Neural crest cell (in vitro differentiated cells): ENCODE data around the gene SEMA6A. TPM values are rescaled to one million over a fixed set of nuclear protein-coding genes. Genes with fewer than 3 reads are reported as not detected.

Experiments
- DNase-seq: peaks from one replicate; pipeline ENCODE4 v3.0.0; 2021; ENCODE audit warnings: low read depth, mixed read lengths, low spot score
- H3K27ac Mint-ChIP-seq: one replicate; pipeline ENCODE4 v1.8.0; 2021; ENCODE audit warnings: mild to moderate bottlenecking, mixed read lengths; ENCODE audit not compliant: unreplicated experiment
- H3K27me3 Mint-ChIP-seq: 2 replicates; pipeline ENCODE4 v1.8.0; 2021; ENCODE audit warnings: low read depth, mild to moderate bottlenecking, mixed read lengths
- H3K36me3 Mint-ChIP-seq: 2 replicates; pipeline ENCODE4 v1.8.0; 2021; ENCODE audit warnings: low read depth, mild to moderate bottlenecking, mixed read lengths
- H3K4me1 Mint-ChIP-seq: 2 replicates; pipeline ENCODE4 v1.8.0; 2021; ENCODE audit warnings: mixed read lengths
- H3K4me3 Mint-ChIP-seq: one replicate; pipeline ENCODE4 v1.8.0; 2021; ENCODE audit warnings: mild to moderate bottlenecking, mixed read lengths
- H3K9me3 Mint-ChIP-seq: 2 replicates; pipeline ENCODE4 v1.8.0; 2021; ENCODE audit warnings: mixed read lengths
- CTCF ChIP-seq: fragments of 200-600 bp; sonication (generic); conservative IDR thresholded peaks from 2 replicates; pipeline ENCODE4 v1.5.0; 2021; ENCODE audit warnings: antibody characterized with exemption, mild to moderate bottlenecking
- total RNA-seq: library from RNA; stranded (reverse); gene quantifications from 2 replicates; pipeline ENCODE4 v1.2.1, GENCODE V29; 2021

SEMA6A gene
- total RNA-seq, 1 donor from 2014 or later, result 30.0 TPM

GRCh38 chr5:116531635-116532034, 43.0 kb downstream of the SEMA6A start:
- no peak for DNase-seq
- Mint-ChIP-seq H3K27me3 (no peaks in the 10 kb centered on the region), H3K4me1 (peaks cover 31% of the 10 kb centered on the region), H3K4me3 (no peak overlapping the region), H3K36me3 (no peaks in the 10 kb centered on the region), H3K27ac (no peak overlapping the region), H3K9me3 (no peaks in the 10 kb centered on the region)
- no peak for TF ChIP-seq CTCF

DNA sequence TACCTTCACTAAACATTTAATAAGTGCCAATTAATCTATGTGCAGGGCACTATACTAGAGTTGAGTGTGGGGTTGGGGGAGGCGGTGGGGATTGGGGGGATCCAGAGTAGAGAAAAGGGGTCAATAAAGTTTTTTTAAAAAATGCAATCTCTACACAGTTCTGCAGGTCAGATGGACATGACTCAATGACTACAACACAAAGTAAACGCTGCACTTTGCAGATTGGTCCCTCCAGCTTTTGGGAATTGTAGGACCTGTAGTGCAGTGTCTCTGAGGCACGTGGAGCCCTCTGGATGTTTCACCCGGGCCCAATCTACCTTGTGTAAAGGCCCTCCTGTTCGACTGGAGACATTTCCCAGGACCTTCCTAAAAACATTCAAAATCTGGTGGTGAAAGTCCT, 43.5 kb downstream of the SEMA6A start:
- Mint-ChIP-seq H3K4me1 (peaks cover 28% of the 10 kb centered on the region), H3K27ac (no peak overlapping the region)

GRCh38 chr5:116530276-116530675, 44.3 kb downstream of the SEMA6A start:
- TF ChIP-seq CTCF, result no peak
- H3K4me3 Mint-ChIP-seq, result no peak overlapping the region
- H3K27me3 Mint-ChIP-seq, result no peaks in the 10 kb centered on the region
- H3K36me3 Mint-ChIP-seq, result no peaks in the 10 kb centered on the region
- H3K9me3 Mint-ChIP-seq, result no peaks in the 10 kb centered on the region
- no peak overlapping the region for H3K27ac Mint-ChIP-seq
- no peak for DNase-seq
- H3K4me1 Mint-ChIP-seq, result peaks cover 28% of the 10 kb centered on the region

More for the DNA sequence above, 43.5 kb downstream of the SEMA6A start:
- TF ChIP-seq CTCF, result no peak
- H3K4me3 Mint-ChIP-seq, result no peak overlapping the region
- H3K9me3 Mint-ChIP-seq, result no peaks in the 10 kb centered on the region
- no peak for DNase-seq
- no peaks in the 10 kb centered on the region for H3K27me3 Mint-ChIP-seq
- no peaks in the 10 kb centered on the region for H3K36me3 Mint-ChIP-seq

DNA sequence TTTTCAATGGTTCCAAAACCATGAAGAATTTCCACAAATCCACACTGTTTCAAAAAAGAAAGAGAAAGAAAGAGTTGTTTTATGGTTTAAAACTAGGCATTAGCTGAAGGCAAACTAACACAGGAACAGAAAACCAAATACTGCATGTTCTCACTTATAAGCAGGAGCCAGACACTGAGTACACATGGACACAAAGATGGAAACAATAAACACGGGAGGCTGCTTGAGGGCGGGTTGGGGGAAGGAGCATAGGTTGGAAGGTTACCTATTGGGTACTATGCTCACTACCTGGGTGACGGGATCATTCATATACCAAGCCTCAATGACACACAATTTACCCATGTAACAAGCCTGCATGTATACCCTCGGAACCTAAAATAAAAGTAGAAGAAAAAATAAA, 45.0 kb downstream of the SEMA6A start:
- Mint-ChIP-seq H3K9me3 (no peaks in the 10 kb centered on the region), H3K36me3 (no peaks in the 10 kb centered on the region), H3K27ac (no peak overlapping the region), H3K4me1 (peaks cover 28% of the 10 kb centered on the region), H3K4me3 (no peak overlapping the region), H3K27me3 (no peaks in the 10 kb centered on the region)
- no peak for TF ChIP-seq CTCF
- no peak for DNase-seq

GRCh38 chr5:116528519-116529234, 45.9 kb downstream of the SEMA6A start:
- peak overlapping the region; percentile 4 for H3K27ac Mint-ChIP-seq
- peaks cover 28% of the 10 kb centered on the region for H3K4me1 Mint-ChIP-seq
- H3K27me3 Mint-ChIP-seq, result no peaks in the 10 kb centered on the region
- H3K4me3 Mint-ChIP-seq, result no peak overlapping the region
- H3K36me3 Mint-ChIP-seq, result no peaks in the 10 kb centered on the region
- H3K9me3 Mint-ChIP-seq, result no peaks in the 10 kb centered on the region
- TF ChIP-seq CTCF, result no peak
- no peak for DNase-seq
